Ectodermal cell (in vitro differentiated cells): ENCODE results near the gene CRAT.

ENCODE experiments used
- H3K27ac ChIP-seq: 2 replicates; pipeline ENCODE4 v1.7.0; 2013; ENCODE audit warnings: mild to moderate bottlenecking, low read depth, low read length; ENCODE audit not compliant: insufficient read depth, poor library complexity, severe bottlenecking
- H3K27me3 ChIP-seq: 2 replicates; pipeline ENCODE4 v1.7.0; 2013; ENCODE audit warnings: mild to moderate bottlenecking, low read length; ENCODE audit not compliant: insufficient read depth, control insufficient read depth, poor library complexity, severe bottlenecking
- H3K36me3 ChIP-seq: one replicate; pipeline ENCODE4 v1.7.0; 2013; ENCODE audit warnings: low read length; ENCODE audit not compliant: control insufficient read depth, insufficient read depth
- H3K4me1 ChIP-seq: one replicate; pipeline ENCODE4 v1.7.0; 2013; ENCODE audit warnings: low read length; ENCODE audit not compliant: control insufficient read depth, insufficient read depth
- H3K4me3 ChIP-seq: 2 replicates; pipeline ENCODE4 v1.7.0; 2013; ENCODE audit warnings: low read depth, low read length, control low read depth; ENCODE audit not compliant: insufficient read depth
- H3K9me3 ChIP-seq: 2 replicates; pipeline ENCODE4 v1.7.0; 2013; ENCODE audit warnings: mild to moderate bottlenecking, low read length, moderate library complexity; ENCODE audit not compliant: control insufficient read depth
- WGBS, 2 experiments: methylation state at CpG; one replicate each; pipeline ENCODE4 v1.1.7; 2013; ENCODE audit warnings: missing lambda C conversion rate in 2 of 2; 5-methylcytosine and 5-hydroxymethylcytosine counted together

Gene CRAT

GRCh38 chr9:129102791-129103594 is 7.6 kb downstream of the CRAT start:
- H3K4me1 ChIP-seq: no peaks in the 10 kb centered on the region
- no peaks in the 10 kb centered on the region for H3K27me3 ChIP-seq
- 49 to 50% methylated on average over 14 of the region's 14 CpGs for WGBS, 2 experiments

DNA sequence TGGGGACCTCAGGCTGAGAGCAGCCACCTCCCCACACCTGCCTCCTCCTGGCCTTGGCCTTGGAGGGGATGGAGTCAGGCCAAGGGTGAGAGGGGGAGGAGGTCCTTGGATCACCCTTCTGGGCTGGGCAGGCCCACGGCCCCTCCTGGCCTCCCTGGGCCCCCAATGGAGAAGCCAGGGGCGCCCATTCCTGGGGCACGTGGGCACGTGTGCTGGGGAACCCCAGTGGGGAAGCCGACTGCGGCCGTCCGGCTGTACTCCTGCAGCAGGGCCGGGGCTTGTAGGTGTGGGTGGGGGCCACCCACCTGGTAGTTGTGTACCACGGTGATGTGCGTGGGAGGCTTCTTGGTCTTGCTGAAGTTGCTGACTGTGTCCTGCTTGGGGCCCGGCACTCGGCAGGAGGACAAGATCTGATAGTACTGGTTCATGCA is 8.5 kb downstream of the CRAT start:
- 94 to 96% methylated on average over 13 of the region's 13 CpGs for WGBS, 2 experiments
- H3K27ac ChIP-seq: no peak overlapping the region
- no peaks in the 10 kb centered on the region for H3K9me3 ChIP-seq
- no peak overlapping the region for H3K4me3 ChIP-seq
- H3K4me1 ChIP-seq: no peaks in the 10 kb centered on the region
- no peaks in the 10 kb centered on the region for H3K27me3 ChIP-seq
- no peaks in the 10 kb centered on the region for H3K36me3 ChIP-seq

More at GRCh38 chr9:129102791-129103594, 7.6 kb downstream of the CRAT start:
- H3K9me3 ChIP-seq: no peaks in the 10 kb centered on the region
- no peak overlapping the region for H3K4me3 ChIP-seq
- no peak overlapping the region for H3K27ac ChIP-seq
- no peaks in the 10 kb centered on the region for H3K36me3 ChIP-seq

DNA sequence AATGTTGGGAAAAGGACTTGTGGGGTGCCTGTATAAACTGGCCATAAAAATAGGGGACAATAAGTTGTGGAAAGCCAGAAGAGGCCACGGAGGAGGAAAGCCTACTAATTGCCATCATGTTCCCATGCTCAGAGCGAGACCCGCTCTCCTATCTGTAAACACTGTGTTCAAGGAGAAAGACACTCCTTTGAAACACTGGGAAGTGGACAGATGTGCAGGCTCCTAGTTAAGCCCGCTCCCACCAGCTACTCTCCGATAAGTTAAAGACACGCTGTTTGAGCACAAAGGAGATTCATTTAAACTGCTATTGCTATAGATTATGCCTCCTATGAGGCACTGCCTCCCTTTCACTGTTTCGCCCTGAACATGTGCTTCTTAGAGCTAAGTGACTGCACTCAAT is 9.3 kb downstream of the CRAT start:
- Histone ChIP-seq H3K27me3 (no peaks in the 10 kb centered on the region), H3K4me3 (no peak overlapping the region), H3K4me1 (no peaks in the 10 kb centered on the region), H3K9me3 (no peaks in the 10 kb centered on the region), H3K36me3 (no peaks in the 10 kb centered on the region), H3K27ac (no peak overlapping the region)
- WGBS, 2 experiments: 95 to 96% methylated on average over 7 of the region's 7 CpGs

GRCh38 chr9:129100383-129101169 is 10.0 kb downstream of the CRAT start:
- H3K4me3 ChIP-seq: no peak overlapping the region
- no peaks in the 10 kb centered on the region for H3K4me1 ChIP-seq
- H3K9me3 ChIP-seq: no peaks in the 10 kb centered on the region
- no peaks in the 10 kb centered on the region for H3K27me3 ChIP-seq
- H3K36me3 ChIP-seq: no peaks in the 10 kb centered on the region
- 79% methylated on average over 28 of the region's 28 CpGs for WGBS, 2 experiments
- H3K27ac ChIP-seq: no peak overlapping the region

DNA sequence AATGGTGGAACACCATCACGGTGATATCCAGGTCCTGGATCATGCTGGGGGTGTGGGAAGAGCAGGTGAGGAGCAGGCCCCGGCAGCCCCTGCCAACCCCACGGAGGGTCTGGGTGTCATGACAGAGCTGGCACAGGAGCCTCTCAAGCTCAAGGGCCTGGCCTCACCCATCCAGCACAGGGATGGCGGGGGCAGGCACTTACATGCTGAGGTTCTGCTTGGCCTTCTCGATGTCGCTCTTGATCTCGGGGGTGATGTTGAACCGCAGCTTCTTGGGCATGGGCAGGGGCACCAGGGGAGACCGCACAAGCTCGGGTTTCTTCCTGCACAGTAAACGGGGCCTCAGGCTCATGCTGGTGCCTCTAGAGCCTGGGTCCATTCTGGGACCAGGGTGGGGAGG is 12.3 kb downstream of the CRAT start:
- Histone ChIP-seq H3K27ac (no peak overlapping the region), H3K36me3 (no peaks in the 10 kb centered on the region), H3K9me3 (no peaks in the 10 kb centered on the region), H3K4me3 (no peak overlapping the region), H3K4me1 (no peaks in the 10 kb centered on the region), H3K27me3 (no peaks in the 10 kb centered on the region)
- WGBS, 2 experiments: 96% methylated on average over 11 of the region's 11 CpGs

DNA sequence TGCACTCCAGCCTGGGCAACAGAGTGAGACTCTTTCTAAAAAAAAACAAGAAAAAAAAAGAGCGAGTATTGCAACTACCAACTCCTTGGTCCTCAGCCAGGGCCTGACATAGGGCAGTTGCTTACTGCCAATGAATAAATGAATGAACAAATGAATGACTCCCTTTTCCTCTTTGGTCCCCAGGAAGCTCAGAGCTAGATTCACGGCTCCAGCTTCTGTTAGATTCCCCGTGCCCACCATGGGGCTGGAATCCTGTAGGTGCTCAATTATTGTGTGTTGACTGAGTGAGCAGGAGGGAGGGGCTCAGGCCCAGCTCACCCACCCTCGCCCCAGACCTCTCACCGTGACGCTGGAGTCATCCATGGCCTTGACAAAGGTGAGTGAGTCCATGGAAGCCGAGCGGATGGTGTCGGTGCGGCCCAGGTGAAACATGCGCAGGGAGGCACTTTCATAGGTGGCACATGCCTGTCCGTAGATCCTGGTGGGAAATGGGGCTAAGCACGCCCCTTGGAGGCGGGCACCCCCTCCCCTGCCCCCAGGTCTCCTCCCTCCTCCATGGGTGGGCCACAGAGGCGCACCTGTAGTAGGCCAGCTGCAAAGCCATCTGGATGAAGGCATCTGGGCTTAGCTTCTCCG is 12.8 kb downstream of the CRAT start:
- no peaks in the 10 kb centered on the region for H3K27me3 ChIP-seq
- H3K27ac ChIP-seq: no peak overlapping the region
- no peaks in the 10 kb centered on the region for H3K4me1 ChIP-seq
- no peaks in the 10 kb centered on the region for H3K9me3 ChIP-seq
- 93 to 95% methylated on average over 16 of the region's 16 CpGs for WGBS, 2 experiments
- no peaks in the 10 kb centered on the region for H3K36me3 ChIP-seq
- no peak overlapping the region for H3K4me3 ChIP-seq

- H3K4me1 ChIP-seq: no peaks in the 10 kb centered on the region
- no peaks in the 10 kb centered on the region for H3K9me3 ChIP-seq
- no peaks in the 10 kb centered on the region for H3K36me3 ChIP-seq
- 90 to 95% methylated on average over 12 of the region's 12 CpGs for WGBS, 2 experiments
- no peaks in the 10 kb centered on the region for H3K27me3 ChIP-seq
- no peak overlapping the region for H3K27ac ChIP-seq
- no peak overlapping the region for H3K4me3 ChIP-seq
Measured at GRCh38 chr9:129095908-129096307, 14.7 kb downstream of the CRAT start.

- Histone ChIP-seq H3K27ac (no peak overlapping the region), H3K27me3 (no peaks in the 10 kb centered on the region), H3K9me3 (no peaks in the 10 kb centered on the region), H3K4me1 (no peaks in the 10 kb centered on the region), H3K4me3 (no peak overlapping the region), H3K36me3 (peaks cover 5% of the 10 kb centered on the region)
- 94 to 95% methylated on average over 21 of the region's 21 CpGs for WGBS, 2 experiments
Measured at GRCh38 chr9:129095170-129095667, 15.4 kb downstream of the CRAT start.

DNA sequence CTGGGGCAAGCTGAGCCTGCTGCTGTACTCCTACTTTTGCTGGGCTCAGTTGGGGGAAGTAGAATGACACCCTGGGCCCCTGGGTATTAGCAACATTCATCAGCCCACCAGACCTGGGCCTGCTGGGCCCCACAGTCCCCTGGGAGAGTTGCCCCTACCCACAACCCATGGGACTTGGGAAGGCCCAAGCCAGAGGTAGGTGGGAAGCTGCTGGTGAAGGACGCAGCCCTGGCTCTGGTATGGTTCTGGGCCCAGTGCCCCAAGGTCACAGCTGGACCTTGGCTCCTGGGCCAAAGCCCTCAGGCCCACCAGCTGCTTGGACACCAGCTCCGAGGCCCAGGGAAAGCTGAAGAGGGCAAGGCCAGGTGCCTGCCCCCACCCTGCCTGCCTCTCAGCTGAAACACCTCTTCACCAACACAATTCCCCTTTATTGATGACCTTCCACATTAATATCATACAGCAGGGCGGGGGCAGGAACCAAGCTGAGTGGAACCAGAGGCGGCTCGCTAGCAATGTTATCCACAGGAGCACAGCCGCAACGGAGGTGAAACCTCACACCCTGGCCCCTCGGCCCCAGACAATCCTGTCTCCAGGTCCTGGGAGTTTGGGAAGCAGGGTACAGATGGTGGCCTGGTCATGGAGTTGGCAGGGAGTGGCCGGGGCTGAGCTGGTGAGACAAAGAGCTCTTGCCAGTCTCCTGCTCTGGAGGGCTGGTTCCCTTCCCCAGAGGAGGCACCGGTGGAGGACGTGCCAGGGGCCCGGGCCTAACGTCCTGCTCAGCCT is 16.0 kb downstream of the CRAT start:
- H3K9me3 ChIP-seq: no peaks in the 10 kb centered on the region
- H3K4me1 ChIP-seq: no peaks in the 10 kb centered on the region
- no peak overlapping the region for H3K4me3 ChIP-seq
- H3K27me3 ChIP-seq: no peaks in the 10 kb centered on the region
- no peak overlapping the region for H3K27ac ChIP-seq
- peaks cover 11% of the 10 kb centered on the region for H3K36me3 ChIP-seq
- 95 to 96% methylated on average over 13 of the region's 13 CpGs for WGBS, 2 experiments
